ENCODE measurements around the gene CPPED1.
"Not testable (repeated sequence)": the region's sequence is repeated elsewhere in the genome, so short reads cannot be mapped to it uniquely, and the experiment has no call there.

The CPPED1 gene

DNA sequence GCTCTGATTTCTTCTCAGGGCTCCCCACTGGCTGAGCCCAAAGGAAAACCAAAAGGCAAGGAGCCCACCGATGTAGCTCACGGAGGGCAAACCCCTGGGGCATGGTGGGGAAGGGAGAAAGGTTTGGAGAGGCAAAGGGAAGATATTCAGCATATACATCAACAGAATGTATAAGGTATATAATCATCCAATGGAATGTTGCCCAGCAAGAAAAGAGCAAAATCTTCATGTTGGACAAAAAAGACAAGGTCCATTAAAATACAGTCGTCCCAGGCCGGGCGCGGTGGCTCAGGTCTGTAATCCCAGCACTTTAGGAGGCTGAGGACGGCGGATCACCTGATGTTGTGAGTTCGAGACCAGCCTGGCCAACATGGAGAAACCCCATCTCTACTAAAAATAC, 1.6 kb downstream of the CPPED1 start:
- TF ChIP-seq, protein P1, sequence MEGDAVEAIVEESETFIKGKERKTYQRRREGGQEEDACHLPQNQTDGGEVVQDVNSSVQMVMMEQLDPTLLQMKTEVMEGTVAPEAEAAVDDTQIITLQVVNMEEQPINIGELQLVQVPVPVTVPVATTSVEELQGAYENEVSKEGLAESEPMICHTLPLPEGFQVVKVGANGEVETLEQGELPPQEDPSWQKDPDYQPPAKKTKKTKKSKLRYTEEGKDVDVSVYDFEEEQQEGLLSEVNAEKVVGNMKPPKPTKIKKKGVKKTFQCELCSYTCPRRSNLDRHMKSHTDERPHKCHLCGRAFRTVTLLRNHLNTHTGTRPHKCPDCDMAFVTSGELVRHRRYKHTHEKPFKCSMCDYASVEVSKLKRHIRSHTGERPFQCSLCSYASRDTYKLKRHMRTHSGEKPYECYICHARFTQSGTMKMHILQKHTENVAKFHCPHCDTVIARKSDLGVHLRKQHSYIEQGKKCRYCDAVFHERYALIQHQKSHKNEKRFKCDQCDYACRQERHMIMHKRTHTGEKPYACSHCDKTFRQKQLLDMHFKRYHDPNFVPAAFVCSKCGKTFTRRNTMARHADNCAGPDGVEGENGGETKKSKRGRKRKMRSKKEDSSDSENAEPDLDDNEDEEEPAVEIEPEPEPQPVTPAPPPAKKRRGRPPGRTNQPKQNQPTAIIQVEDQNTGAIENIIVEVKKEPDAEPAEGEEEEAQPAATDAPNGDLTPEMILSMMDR (IDR thresholded peaks at IDR 0.05; ENCODE audit: low read depth, low read length, missing control alignments) = no peak
- no peak overlapping the region for H3K4me3 ChIP-seq (ENCODE audit: low read depth, low read length)
- DNase-seq (ENCODE audit: low read depth) = no peak
- in situ Hi-C loops (cut with HindIII; ENCODE audit: low sequenced_read_pairs) = no loop called here

DNA sequence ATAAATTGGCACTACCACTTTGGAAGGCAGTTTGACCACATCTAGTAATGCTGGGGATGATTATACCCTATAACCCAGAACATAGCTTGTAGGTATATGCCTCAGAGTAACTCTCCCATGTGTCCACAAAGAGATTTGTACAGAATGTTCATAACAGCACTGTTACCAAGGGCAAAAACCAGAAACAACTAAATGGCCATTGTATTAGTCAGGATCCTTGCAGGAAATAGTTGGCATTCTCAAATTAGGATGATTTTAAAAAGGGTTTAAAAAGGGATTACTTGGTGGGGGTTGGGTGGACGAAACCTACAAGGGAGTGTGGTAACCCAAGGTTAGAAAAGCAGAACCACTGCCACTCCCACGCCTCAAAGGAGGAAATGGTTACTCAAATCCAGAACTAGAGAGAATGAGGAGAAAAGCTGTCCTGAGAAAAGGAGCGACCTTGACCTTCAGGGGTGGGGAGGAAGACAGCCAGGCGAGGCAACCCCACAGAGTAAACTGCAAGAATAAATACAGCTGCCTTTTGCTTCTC, 2.1 kb downstream of the CPPED1 start:
- TF ChIP-seq, protein P1 (IDR thresholded peaks at IDR 0.05; ENCODE audit: low read depth, low read length, missing control alignments) = no peak
- DNase-seq (ENCODE audit: low read depth) = peak; percentile 16
- in situ Hi-C loops (cut with HindIII; ENCODE audit: low sequenced_read_pairs) = no loop called here
- no peak overlapping the region for H3K4me3 ChIP-seq (ENCODE audit: low read depth, low read length)

DNA sequence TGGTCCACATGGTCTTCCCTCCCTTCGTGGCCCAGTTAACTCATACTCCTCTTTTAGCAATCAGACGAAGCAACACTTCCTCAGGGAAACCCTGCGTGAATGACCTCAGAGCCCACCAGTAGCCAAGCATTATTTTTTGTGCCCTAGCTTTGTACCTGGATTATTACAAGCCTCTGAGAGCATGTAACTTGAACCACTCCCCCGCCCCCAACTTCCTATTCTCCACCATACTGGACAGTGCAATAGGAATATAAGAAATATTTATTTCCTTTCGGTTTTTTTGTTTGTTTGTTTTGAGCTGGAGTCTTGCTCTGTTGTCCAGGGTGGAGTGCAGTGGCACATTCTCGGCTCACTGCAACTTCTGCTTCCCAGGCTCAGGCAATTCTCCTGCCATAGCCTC, 2.9 kb downstream of the CPPED1 start:
- no peak for DNase-seq (ENCODE audit: low read depth)
- in situ Hi-C loops (cut with HindIII; ENCODE audit: low sequenced_read_pairs) = no loop called here
- no peak overlapping the region for H3K4me3 ChIP-seq (ENCODE audit: low read depth, low read length)
- TF ChIP-seq, protein P1 (IDR thresholded peaks at IDR 0.05; ENCODE audit: low read depth, low read length, missing control alignments) = no peak

DNA sequence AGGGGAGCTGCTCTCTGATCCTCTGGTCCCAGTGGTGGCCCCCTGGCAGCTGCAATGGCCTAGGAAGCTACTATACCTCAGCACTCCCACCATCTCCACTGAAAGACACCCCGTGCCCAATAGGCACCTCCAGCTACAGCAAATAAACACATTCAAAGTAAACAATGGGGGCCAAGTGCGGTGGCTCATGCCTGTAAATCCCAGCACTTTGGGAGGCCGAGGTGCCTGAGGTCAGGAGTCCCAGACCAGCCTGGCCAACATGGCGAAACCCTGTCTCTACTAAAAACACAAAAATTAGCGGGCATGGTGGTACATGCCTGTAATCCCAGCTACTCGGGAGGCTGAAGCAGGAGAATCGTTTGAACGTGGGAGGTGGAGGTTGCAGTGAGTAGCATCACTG, 3.7 kb downstream of the CPPED1 start:
- in situ Hi-C loops (cut with HindIII; ENCODE audit: low sequenced_read_pairs); H3K4me3 ChIP-seq (ENCODE audit: low read depth, low read length); DNase-seq (ENCODE audit: low read depth): not testable (repeated sequence)

DNA sequence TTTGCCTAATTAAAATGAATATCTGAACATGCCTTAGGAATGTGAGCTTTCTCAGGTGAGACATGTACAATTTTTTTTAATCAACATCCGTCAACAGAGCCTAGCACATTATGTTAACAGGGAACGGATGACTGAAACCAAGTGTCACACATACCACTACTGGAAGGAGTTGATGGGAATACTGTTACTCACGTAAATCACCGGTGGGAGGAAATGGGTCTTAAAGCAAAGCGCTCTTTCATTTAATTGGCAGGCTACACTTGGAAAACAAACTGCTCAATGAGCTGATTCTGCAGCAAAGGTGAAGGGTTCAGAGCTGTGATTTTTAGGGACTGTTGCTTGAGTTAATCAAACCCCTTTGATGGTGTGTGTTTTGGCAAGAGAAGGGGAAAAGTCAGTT, 4.8 kb downstream of the CPPED1 start:
- in situ Hi-C loops (cut with HindIII; ENCODE audit: low sequenced_read_pairs) = no loop called here
- TF ChIP-seq, protein P1 (IDR thresholded peaks at IDR 0.05; ENCODE audit: low read depth, low read length, missing control alignments) = no peak
- no peak overlapping the region for H3K4me3 ChIP-seq (ENCODE audit: low read depth, low read length)
- DNase-seq (ENCODE audit: low read depth) = no peak

DNA sequence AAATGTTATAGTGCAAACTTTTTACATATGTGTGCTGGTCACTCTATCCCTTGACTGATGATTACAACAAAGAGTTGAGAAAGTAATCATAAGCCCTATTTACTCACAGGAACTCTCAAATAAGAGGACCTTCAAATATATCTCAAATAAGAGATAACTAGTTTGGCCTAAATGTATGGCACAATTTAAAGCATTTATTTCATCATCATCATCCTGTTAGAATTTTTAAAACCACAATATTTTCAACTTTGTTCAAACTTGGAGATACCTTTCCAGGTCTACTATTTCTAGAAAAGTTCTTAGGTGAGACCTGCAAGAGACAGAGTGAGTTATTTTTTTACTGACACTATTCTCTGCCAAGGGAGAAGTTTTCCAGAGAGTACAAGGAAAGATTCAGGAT, 5.5 kb downstream of the CPPED1 start:
- DNase-seq (ENCODE audit: low read depth) = no peak
- TF ChIP-seq, protein P1 (IDR thresholded peaks at IDR 0.05; ENCODE audit: low read depth, low read length, missing control alignments) = no peak
- in situ Hi-C loops (cut with HindIII; ENCODE audit: low sequenced_read_pairs) = no loop called here
- H3K4me3 ChIP-seq (ENCODE audit: low read depth, low read length) = no peak overlapping the region

DNA sequence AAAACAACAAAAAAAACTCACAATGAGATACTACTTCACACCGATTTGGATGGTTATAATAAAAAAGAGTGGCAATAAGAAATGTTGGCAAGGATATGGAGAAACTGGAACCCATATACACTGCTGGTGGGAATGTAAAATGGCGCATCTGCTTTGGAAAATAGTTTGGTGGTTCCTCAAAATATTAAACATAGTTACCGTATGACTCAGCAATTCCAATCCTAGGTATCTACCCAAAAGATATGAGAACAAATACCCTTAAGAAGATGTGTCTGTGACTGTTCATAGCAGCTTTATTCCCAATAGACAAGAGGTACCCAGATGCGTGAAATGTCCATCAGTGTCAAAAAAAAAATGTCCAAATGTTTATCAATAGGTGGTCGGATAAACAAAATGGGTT, 7.2 kb downstream of the CPPED1 start:
- H3K4me3 ChIP-seq (ENCODE audit: low read depth, low read length) = no peak overlapping the region
- TF ChIP-seq, protein P1 (IDR thresholded peaks at IDR 0.05; ENCODE audit: low read depth, low read length, missing control alignments) = no peak
- DNase-seq (ENCODE audit: low read depth) = no peak
- in situ Hi-C loops (cut with HindIII; ENCODE audit: low sequenced_read_pairs) = no loop called here

All from astrocyte of the cerebellum (primary cell).